Pancreas (tissue), 10 donors: Measurements from ENCODE around the gene TMEM114. TPM values are rescaled to one million over a fixed set of nuclear protein-coding genes. Genes with fewer than 3 reads are reported as not detected.

Experiments used
- ATAC-seq, 4 donors: fragments of 200-7000 bp; cut with Tn5 transposase; one replicate each; pipeline versions ENCODE4 v1.8.0 to v1.9.1; 2020; ENCODE audit warnings: mild to moderate bottlenecking in 4 of 4, moderate library complexity in 4 of 4
- DNase-seq, 6 donors: peaks; one replicate each; pipeline ENCODE4 v3.0.0-alpha.2; 2020
- FAIRE-seq: peaks from 2 replicates; lab custom pipeline; 2012; peaks lifted over from hg19 to GRCh38; lab: Jason Lieb, UNC
- H3K27ac ChIP-seq, 4 donors: fragments of 200-600 bp; sonication (generic); 1 replicate in 3 of 4; 2 replicates in 1 of 4; pipeline versions ENCODE4 v1.5.0 to v1.8.0; 2020
- H3K27me3 ChIP-seq, 4 donors: fragments of 200-600 bp; one replicate each; pipeline ENCODE4 v1.8.0; 2021
- H3K36me3 ChIP-seq, 3 donors: fragments of 200-600 bp; sonication (generic) in 1 of 3; one replicate each; pipeline versions ENCODE4 v1.5.0 to v1.8.0; 2020 to 2021
- H3K4me1 ChIP-seq, 3 donors: fragments of 200-600 bp; one replicate each; pipeline ENCODE4 v1.8.0; 2021
- H3K4me3 ChIP-seq, 4 donors: fragments of 200-600 bp; sonication (generic) in 2 of 4; one replicate each; pipeline versions ENCODE4 v1.5.0 to v1.8.0; 2020 to 2021
- H3K9me3 ChIP-seq, 4 donors: fragments of 200-600 bp; one replicate each; pipeline ENCODE4 v1.8.0; 2021
- CTCF ChIP-seq, 4 donors: fragments of 200-600 bp; sonication (generic) in 3 of 4; IDR thresholded peaks; one replicate each; pipeline versions ENCODE4 v1.5.0 to v1.8.0; 2021; ENCODE audit warnings: antibody characterized with exemption in 4 of 4
- WGBS, 2 donors: extraction: QIAGEN DNeasy Blood & Tissue Kit; methylation state at CpG; one replicate each; pipeline ENCODE4 v1.1.7; 2013; 5-methylcytosine and 5-hydroxymethylcytosine counted together
- intact Hi-C, 3 donors: fragments of 100-400 bp; cut with DNase I; formaldehyde crosslinking; loops; one replicate each; pipeline versions ENCODE4 v1.11.1 to v1.14.2; 2022
- polyA plus RNA-seq, 2 donors: library from polyadenylated mRNA; stranded (reverse); fragments of 200-250 nt; gene quantifications; one replicate each; pipeline ENCODE4 v1.2.3, GENCODE V29; 2013
- total RNA-seq, 6 donors: library from RNA; stranded (reverse); fragmentation: NEBNext Ultra II Directional in 4 of 6; extraction: Animal tissue kit (Norgen Biotek cat#: 25700) in 4 of 6; gene quantifications; one replicate each; pipeline versions ENCODE4 v1.2.1 to v1.2.4, GENCODE V29; 2021 to 2023
- donor health status: healthy with polysubstance abuse.
- donor health status: DM: no; HTN: no; CAD: no; lungs with moderate emphysema.
- donor health status: DM: no; HTN: no; CAD: no.
- donor health status: control.
- donor health status: control.
- donor health status: Bipolar disorder and iron deficiency.
- donor health status: DM: yes; HTN: yes; CAD: no.
- donor health status: DM: no; HTN: no; CAD: no.
- donor health status: DM: no; HTN: no; CAD: no.
- donor health status: DM: yes; HTN: yes; CAD: no.

The TMEM114 gene
- total and polyA plus RNA-seq, 8 donors, result not detected

- WGBS, 2 donors, result 73 to 77% methylated on average over 10 of the region's 10 CpGs
- intact Hi-C loops, result loop anchor here in 2 of 3 donors (10.0 kb wide), 1 partner anchor 77 kb away; no protein-coding TSS in a partner anchor
- Histone ChIP-seq H3K9me3 (no peaks in the 10 kb centered on the region), H3K27me3 (no peaks in the 10 kb centered on the region), H3K27ac (no peak overlapping the region), H3K4me1 (no peaks in the 10 kb centered on the region), H3K4me3 (no peak overlapping the region), H3K36me3 (no peaks in the 10 kb centered on the region)
- FAIRE-seq (no peak), DNase-seq (no peak), ATAC-seq (no peak)
- TF ChIP-seq CTCF (IDR thresholded peaks at IDR 0.05), result no peak
Observed at GRCh38 chr16:8577678-8578304, 12.5 kb downstream of the TMEM114 start.

- no peaks in the 10 kb centered on the region for H3K36me3 ChIP-seq
- no peak for DNase-seq
- no peak overlapping the region for H3K27ac ChIP-seq
- FAIRE-seq, result no peak
- H3K4me3 ChIP-seq, result no peak overlapping the region
- intact Hi-C loops, result loop anchor here in 2 of 3 donors (10.0 kb wide), 1 partner anchor 78 kb away; no protein-coding TSS in a partner anchor
- H3K27me3 ChIP-seq, result no peaks in the 10 kb centered on the region
- WGBS, 2 donors, result 81 to 87% methylated on average over 4 of the region's 4 CpGs
- H3K4me1 ChIP-seq, result no peaks in the 10 kb centered on the region
- no peak for ATAC-seq
- H3K9me3 ChIP-seq, result no peaks in the 10 kb centered on the region
- TF ChIP-seq CTCF (IDR thresholded peaks at IDR 0.05), result no peak
Observed at GRCh38 chr16:8576141-8577004, 13.9 kb downstream of the TMEM114 start.

- Histone ChIP-seq H3K4me3 (no peak overlapping the region), H3K27me3 (no peaks in the 10 kb centered on the region), H3K4me1 (no peaks in the 10 kb centered on the region), H3K9me3 (no peaks in the 10 kb centered on the region), H3K27ac (no peak overlapping the region), H3K36me3 (no peaks in the 10 kb centered on the region)
- 35 to 49% methylated on average over 2 of the region's 2 CpGs for WGBS, 2 donors
- no peak for TF ChIP-seq CTCF (IDR thresholded peaks at IDR 0.05)
- ATAC-seq (no peak), FAIRE-seq (no peak), DNase-seq (no peak)
- intact Hi-C loops, result loop anchor here in 2 of 3 donors (10.0 kb wide), 1 partner anchor 79 kb away; no protein-coding TSS in a partner anchor
Observed at GRCh38 chr16:8575399-8575798, 14.9 kb downstream of the TMEM114 start.

- Histone ChIP-seq H3K27me3 (no peaks in the 10 kb centered on the region), H3K27ac (no peak overlapping the region), H3K4me3 (no peak overlapping the region), H3K36me3 (no peaks in the 10 kb centered on the region), H3K4me1 (no peaks in the 10 kb centered on the region), H3K9me3 (no peaks in the 10 kb centered on the region)
- ATAC-seq, result peak in 3 of 4 donors; percentile 47 to 56 (median 52)
- no peak for DNase-seq
- no peak for FAIRE-seq
- intact Hi-C loops, result loop anchor here in 2 of 3 donors (10.0 kb wide), 1 partner anchor 82 kb away; no protein-coding TSS in a partner anchor
- WGBS, 2 donors, result 33% methylated on average over 7 of the region's 7 CpGs
- no peak for TF ChIP-seq CTCF (IDR thresholded peaks at IDR 0.05)
Observed at GRCh38 chr16:8572919-8573724, 17.2 kb downstream of the TMEM114 start.
